Trophoblast cell (in vitro differentiated cells and primary cell): ENCODE data around the gene AGAP1.
"Not testable (repeated sequence)": the region's sequence is repeated elsewhere in the genome, so short reads cannot be mapped to it uniquely, and the experiment has no call there.

Experiments
- DNase-seq, 2 donors: peaks; one replicate each; pipeline ENCODE4 v3.0.0-alpha.2; 2016
- H2AFZ ChIP-seq: 2 replicates; pipeline ENCODE4 v1.6.1; 2013; ENCODE audit warnings: low read length, moderate library complexity, mild to moderate bottlenecking; ENCODE audit not compliant: insufficient read depth, poor library complexity
- H2AK5ac ChIP-seq: 2 replicates; pipeline ENCODE4 v1.6.1; 2013; ENCODE audit warnings: mild to moderate bottlenecking, low read length
- H2BK120ac ChIP-seq: 2 replicates; pipeline ENCODE4 v1.6.1; 2013; ENCODE audit warnings: low read length, mild to moderate bottlenecking, moderate library complexity; ENCODE audit not compliant: insufficient read depth, poor library complexity
- H2BK12ac ChIP-seq: 2 replicates; pipeline ENCODE4 v1.6.1; 2013; ENCODE audit warnings: mild to moderate bottlenecking, low read length, moderate library complexity
- H2BK5ac ChIP-seq: 2 replicates; pipeline ENCODE4 v1.6.1; 2013; ENCODE audit warnings: low read length, low read depth, moderate library complexity, mild to moderate bottlenecking; ENCODE audit not compliant: poor library complexity
- H3K14ac ChIP-seq: 2 replicates; pipeline ENCODE4 v1.6.1; 2013; ENCODE audit warnings: mild to moderate bottlenecking, low read length
- H3K18ac ChIP-seq: 2 replicates; pipeline ENCODE4 v1.6.1; 2013; ENCODE audit warnings: mild to moderate bottlenecking, low read length
- H3K23ac ChIP-seq: 2 replicates; pipeline ENCODE4 v1.6.1; 2013; ENCODE audit warnings: low read length
- H3K27ac ChIP-seq: 2 replicates; pipeline ENCODE4 v1.5.1; 2013; ENCODE audit warnings: low read depth, mild to moderate bottlenecking, inconsistent platforms, low read length, moderate library complexity
- H3K27me3 ChIP-seq: 2 replicates; pipeline ENCODE4 v1.6.1; 2013; ENCODE audit warnings: inconsistent platforms, mild to moderate bottlenecking, low read length, moderate library complexity; ENCODE audit not compliant: insufficient read depth
- H3K36me3 ChIP-seq, 2 experiments: 1 replicate in 1 of 2; 2 replicates in 1 of 2; pipeline ENCODE4 v1.6.1; 2013; ENCODE audit warnings: low read length in 2 of 2, mild to moderate bottlenecking in 2 of 2, moderate library complexity in 1 of 2; ENCODE audit not compliant: insufficient read depth in 2 of 2, control insufficient read depth in 1 of 2
- H3K4ac ChIP-seq: 2 replicates; pipeline ENCODE4 v1.6.1; 2013; ENCODE audit warnings: low read depth, mild to moderate bottlenecking, low read length, moderate library complexity
- H3K4me1 ChIP-seq, 2 experiments: 1 replicate in 1 of 2; 2 replicates in 1 of 2; pipeline ENCODE4 v1.6.1; 2013; ENCODE audit warnings: low read length in 2 of 2, mild to moderate bottlenecking in 2 of 2, moderate library complexity in 1 of 2; ENCODE audit not compliant: insufficient read depth in 2 of 2, control insufficient read depth in 1 of 2
- H3K4me2 ChIP-seq: 2 replicates; pipeline ENCODE4 v1.6.1; 2013; ENCODE audit warnings: inconsistent platforms, mild to moderate bottlenecking, low read length, moderate library complexity
- H3K4me3 ChIP-seq: 2 replicates; pipeline ENCODE4 v1.5.1; 2013; ENCODE audit warnings: mild to moderate bottlenecking, low read depth, low read length, inconsistent platforms
- H3K79me1 ChIP-seq: one replicate; pipeline ENCODE4 v1.6.1; 2013; ENCODE audit warnings: low read length
- H3K79me2 ChIP-seq: 2 replicates; pipeline ENCODE4 v1.6.1; 2013; ENCODE audit warnings: low read length, mild to moderate bottlenecking; ENCODE audit not compliant: control insufficient read depth, insufficient read depth, poor library complexity
- H3K9ac ChIP-seq: 2 replicates; pipeline ENCODE4 v1.6.1; 2013; ENCODE audit warnings: mild to moderate bottlenecking, low read length
- H3K9me3 ChIP-seq: 2 replicates; pipeline ENCODE4 v1.6.1; 2013; ENCODE audit warnings: low read depth, mild to moderate bottlenecking, control low read depth, inconsistent platforms, low read length; ENCODE audit not compliant: insufficient read depth
- H4K12ac ChIP-seq: 2 replicates; pipeline ENCODE4 v1.6.1; 2013; ENCODE audit warnings: low read depth, mild to moderate bottlenecking, low read length, moderate library complexity
- H4K8ac ChIP-seq: 2 replicates; pipeline ENCODE4 v1.6.1; 2013; ENCODE audit warnings: low read depth, mild to moderate bottlenecking, low read length, moderate library complexity
- H4K91ac ChIP-seq: one replicate; pipeline ENCODE4 v1.6.1; 2013; ENCODE audit warnings: low read depth, mild to moderate bottlenecking, low read length, moderate library complexity
- WGBS: extraction: QIAGEN DNeasy Blood & Tissue Kit; methylation state at CpG from one replicate; pipeline ENCODE4 v1.1.7; 2013; ENCODE audit warnings: missing lambda C conversion rate; ENCODE audit not compliant: insufficient read length, insufficient coverage; ENCODE audit errors: extremely low coverage; 5-methylcytosine and 5-hydroxymethylcytosine counted together

AGAP1 gene

DNA sequence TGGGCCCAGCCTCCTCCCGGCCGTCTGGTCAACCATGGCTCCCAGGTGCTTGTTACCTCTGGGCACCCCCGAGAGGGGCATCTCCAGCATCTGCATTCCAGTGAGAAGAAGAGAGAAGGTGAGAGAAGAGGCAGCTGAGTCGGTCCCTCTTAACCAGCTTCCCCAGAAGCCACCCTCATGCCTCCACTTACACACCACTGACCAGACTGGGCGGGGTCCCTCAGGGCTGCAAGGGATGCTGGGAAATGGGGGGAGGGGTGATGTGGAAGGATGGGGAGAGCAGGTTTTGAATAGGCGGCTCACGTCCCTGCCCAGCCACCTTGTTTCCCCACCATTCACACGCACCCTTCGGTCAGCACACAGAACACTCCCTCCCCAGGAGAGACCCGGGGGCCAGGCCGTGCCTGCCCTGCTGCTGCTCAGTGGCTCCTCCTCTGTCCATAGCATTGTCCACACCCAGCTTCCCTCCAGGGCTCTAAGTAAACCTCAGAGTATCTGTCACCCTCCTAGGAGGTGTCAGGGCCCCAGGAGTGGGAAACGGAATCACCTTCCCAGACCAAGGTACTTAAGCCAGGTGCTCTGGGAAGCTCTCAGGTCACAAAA, 639.7 kb downstream of the AGAP1 start:
- no peaks in the 10 kb centered on the region for H3K36me3 ChIP-seq
- no peak overlapping the region for H3K9ac ChIP-seq
- DNase-seq = no peak
- no peak overlapping the region for H2AK5ac ChIP-seq
- no peak overlapping the region for H2AFZ ChIP-seq
- H3K4me2 ChIP-seq = no peak overlapping the region
- WGBS = no CpG with 5 or more reads among the region's 12 CpGs
- H3K27ac ChIP-seq = no peak overlapping the region
- no peak overlapping the region for H2BK12ac ChIP-seq
- no peaks in the 10 kb centered on the region for H3K27me3 ChIP-seq
- no peak overlapping the region for H3K4me3 ChIP-seq
- H3K9me3 ChIP-seq = no peaks in the 10 kb centered on the region
- H3K4me1 ChIP-seq = no peaks in the 10 kb centered on the region
- H3K14ac ChIP-seq = no peak overlapping the region
- no peak overlapping the region for H4K8ac ChIP-seq
- H3K23ac ChIP-seq = no peak overlapping the region
- no peak overlapping the region for H2BK120ac ChIP-seq
- no peak overlapping the region for H4K12ac ChIP-seq
- H3K18ac ChIP-seq = no peak overlapping the region
- no peaks in the 10 kb centered on the region for H3K79me1 ChIP-seq
- H3K79me2 ChIP-seq = no peaks in the 10 kb centered on the region
- no peak overlapping the region for H4K91ac ChIP-seq
- H2BK5ac ChIP-seq = no peak overlapping the region
- no peak overlapping the region for H3K4ac ChIP-seq

DNA sequence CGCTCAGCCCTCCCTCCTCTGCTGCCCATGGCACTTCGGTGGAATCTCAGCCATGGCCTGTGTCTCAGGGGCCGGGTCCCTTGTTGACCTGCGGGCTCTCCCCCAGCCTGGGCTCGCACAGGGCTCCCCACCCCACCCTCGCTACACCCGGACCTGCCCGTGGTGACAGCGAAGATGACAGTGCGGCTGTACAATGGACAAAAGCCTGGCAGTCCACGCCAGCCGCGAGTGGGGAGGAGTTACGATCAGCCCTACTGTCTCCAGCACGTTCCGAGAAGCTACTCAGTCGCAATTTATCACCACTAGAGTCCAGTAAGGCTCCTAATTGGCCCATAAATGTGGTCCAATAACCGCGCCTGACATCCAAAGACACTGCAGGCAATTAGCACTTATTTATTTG, 642.7 kb downstream of the AGAP1 start:
- no peaks in the 10 kb centered on the region for H3K79me2 ChIP-seq
- DNase-seq = no peak
- H3K27ac ChIP-seq = no peak overlapping the region
- no peak overlapping the region for H2AFZ ChIP-seq
- H3K4me3 ChIP-seq = peak overlapping the region; percentile 12
- H2BK12ac ChIP-seq = no peak overlapping the region
- no peaks in the 10 kb centered on the region for H3K9me3 ChIP-seq
- H2BK120ac ChIP-seq = no peak overlapping the region
- no peak overlapping the region for H4K91ac ChIP-seq
- no peak overlapping the region for H3K14ac ChIP-seq
- no peak overlapping the region for H2AK5ac ChIP-seq
- no peak overlapping the region for H4K8ac ChIP-seq
- no peak overlapping the region for H2BK5ac ChIP-seq
- H3K4ac ChIP-seq = no peak overlapping the region
- no peaks in the 10 kb centered on the region for H3K36me3 ChIP-seq
- H3K9ac ChIP-seq = no peak overlapping the region
- no peak overlapping the region for H3K4me2 ChIP-seq
- H3K23ac ChIP-seq = no peak overlapping the region
- no CpG with 5 or more reads among the region's 19 CpGs for WGBS
- H3K79me1 ChIP-seq = no peaks in the 10 kb centered on the region
- H3K18ac ChIP-seq = no peak overlapping the region
- no peaks in the 10 kb centered on the region for H3K27me3 ChIP-seq
- no peaks in the 10 kb centered on the region for H3K4me1 ChIP-seq
- no peak overlapping the region for H4K12ac ChIP-seq

DNA sequence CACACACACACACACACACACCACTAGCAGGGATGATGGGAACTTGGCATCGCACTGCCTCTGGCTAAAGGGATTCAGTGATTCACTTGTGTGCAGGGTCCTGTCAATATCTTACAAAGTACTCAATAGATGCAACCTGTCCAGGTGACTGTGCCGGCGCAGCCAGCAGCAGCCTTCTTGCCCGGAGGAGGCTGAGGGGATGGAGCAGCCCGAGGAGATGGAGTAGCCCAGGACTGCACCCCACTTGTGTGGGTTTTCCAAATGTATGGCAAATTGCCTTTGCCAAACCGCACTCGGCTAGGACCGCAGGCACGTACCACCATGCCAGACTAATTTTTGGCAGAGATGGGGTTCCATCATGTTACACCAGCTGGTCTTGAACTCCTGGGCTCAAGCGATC, 643.2 kb downstream of the AGAP1 start:
- no CpG with 5 or more reads among the region's 10 CpGs for WGBS
- Histone ChIP-seq H4K91ac (no peak overlapping the region), H3K4me2 (no peak overlapping the region), H2BK5ac (no peak overlapping the region), H3K18ac (no peak overlapping the region), H2BK12ac (no peak overlapping the region), H3K36me3 (no peaks in the 10 kb centered on the region), H3K14ac (no peak overlapping the region), H3K9me3 (no peaks in the 10 kb centered on the region), H3K4ac (no peak overlapping the region), H4K12ac (no peak overlapping the region), H3K79me1 (no peaks in the 10 kb centered on the region), H3K23ac (no peak overlapping the region), H3K9ac (no peak overlapping the region), H2BK120ac (no peak overlapping the region), H4K8ac (no peak overlapping the region), H3K27me3 (no peaks in the 10 kb centered on the region), H3K27ac (no peak overlapping the region), H3K79me2 (no peaks in the 10 kb centered on the region), H2AK5ac (no peak overlapping the region), H3K4me1 (no peaks in the 10 kb centered on the region), H3K4me3 (no peak overlapping the region), H2AFZ (no peak overlapping the region)
- DNase-seq = no peak

- H3K14ac ChIP-seq = not testable (repeated sequence)
These were observed 647.8 kb downstream of the AGAP1 start for GRCh38 chr2:236141616-236142015.

More at GRCh38 chr2:236141616-236142015, 647.8 kb downstream of the AGAP1 start:
- H3K79me1 ChIP-seq, H3K36me3 ChIP-seq, H4K91ac ChIP-seq, H3K4me1 ChIP-seq, H2BK5ac ChIP-seq, H3K23ac ChIP-seq, H3K27me3 ChIP-seq, H3K4me2 ChIP-seq, H2BK120ac ChIP-seq, H2AK5ac ChIP-seq, H3K4me3 ChIP-seq, H4K8ac ChIP-seq, DNase-seq, H2BK12ac ChIP-seq, H3K9ac ChIP-seq, H3K18ac ChIP-seq, H3K9me3 ChIP-seq, H2AFZ ChIP-seq, H3K27ac ChIP-seq, H4K12ac ChIP-seq, H3K4ac ChIP-seq, H3K79me2 ChIP-seq: not testable (repeated sequence)
- WGBS = no CpG with 5 or more reads among the region's 11 CpGs
